HG03571 (cell line): Measurements from ENCODE around the gene KCNJ6.
"Not testable (repeated sequence)": the region's sequence is repeated elsewhere in the genome, so short reads cannot be mapped to it uniquely, and the experiment has no call there.

ENCODE experiments used
- ATAC-seq: cut with Tn5 transposase; IDR thresholded peaks from one replicate; pipeline ENCODE4 v1.9.1; 2021; ENCODE audit not compliant: unreplicated experiment

Gene KCNJ6

GRCh38 chr21:37686991-37687810 is 229.1 kb downstream of the KCNJ6 start:
- ATAC-seq: no peak

DNA sequence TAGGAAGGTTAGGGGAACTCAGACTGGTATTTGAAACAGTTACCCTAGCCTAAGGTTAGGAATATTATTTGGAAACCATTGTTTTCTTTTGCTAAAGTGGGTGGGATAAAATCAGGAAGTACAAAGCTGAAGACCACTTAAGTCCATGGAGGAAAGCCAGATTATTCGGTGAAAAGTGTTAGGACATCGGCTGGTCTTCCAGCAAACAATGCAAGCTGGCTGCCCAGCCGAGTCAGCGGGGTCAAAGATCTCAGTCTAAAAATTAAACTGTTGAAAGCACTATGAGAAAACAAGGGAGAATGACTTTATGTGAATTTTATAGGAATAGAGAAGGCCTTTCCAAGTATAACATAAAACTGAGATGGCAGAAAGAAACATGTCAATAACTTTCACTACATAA is 231.7 kb downstream of the KCNJ6 start:
- ATAC-seq: no peak

GRCh38 chr21:37684115-37684493 is 232.2 kb downstream of the KCNJ6 start:
- no peak for ATAC-seq

GRCh38 chr21:37683396-37684114 is 232.7 kb downstream of the KCNJ6 start:
- no peak for ATAC-seq

DNA sequence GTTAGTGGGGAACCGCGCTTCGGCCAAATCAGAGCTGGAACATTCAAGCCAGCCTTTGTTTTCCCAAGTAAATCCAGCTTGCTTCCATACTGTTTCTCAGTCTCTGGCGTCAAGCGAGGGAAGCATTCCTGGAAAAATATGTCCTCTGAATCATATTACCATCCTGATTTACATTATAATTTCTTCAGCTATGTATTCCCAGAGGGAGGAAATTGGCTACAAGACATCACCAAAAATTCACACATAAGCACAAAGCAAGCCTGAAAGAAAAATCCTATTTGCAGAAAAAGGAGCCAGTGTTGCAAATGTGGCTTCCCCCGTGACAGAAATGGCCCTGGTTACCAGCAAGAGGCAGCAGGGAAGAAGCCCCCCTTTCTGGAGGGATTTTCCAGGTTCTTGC is 233.3 kb downstream of the KCNJ6 start:
- ATAC-seq: no peak

DNA sequence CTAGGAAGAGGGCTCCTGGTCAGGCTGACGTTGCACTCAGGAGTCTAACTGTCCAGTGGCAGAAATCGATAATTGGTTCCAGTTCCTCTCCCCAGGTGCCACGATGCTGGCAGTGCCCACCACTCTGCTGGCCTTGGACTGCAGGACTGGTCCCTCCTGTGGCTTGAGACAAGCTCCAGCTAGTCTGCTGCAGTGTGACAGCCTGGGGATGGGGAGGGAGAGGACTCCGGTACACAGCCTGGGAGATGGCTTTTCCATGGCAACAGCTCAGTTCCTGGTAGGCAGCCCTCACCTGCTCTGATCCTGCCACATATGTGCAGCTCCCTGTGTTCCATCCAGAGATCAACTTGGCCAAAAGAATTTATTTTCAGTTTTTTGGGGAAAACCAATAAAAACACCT is 239.3 kb downstream of the KCNJ6 start:
- ATAC-seq: no peak

DNA sequence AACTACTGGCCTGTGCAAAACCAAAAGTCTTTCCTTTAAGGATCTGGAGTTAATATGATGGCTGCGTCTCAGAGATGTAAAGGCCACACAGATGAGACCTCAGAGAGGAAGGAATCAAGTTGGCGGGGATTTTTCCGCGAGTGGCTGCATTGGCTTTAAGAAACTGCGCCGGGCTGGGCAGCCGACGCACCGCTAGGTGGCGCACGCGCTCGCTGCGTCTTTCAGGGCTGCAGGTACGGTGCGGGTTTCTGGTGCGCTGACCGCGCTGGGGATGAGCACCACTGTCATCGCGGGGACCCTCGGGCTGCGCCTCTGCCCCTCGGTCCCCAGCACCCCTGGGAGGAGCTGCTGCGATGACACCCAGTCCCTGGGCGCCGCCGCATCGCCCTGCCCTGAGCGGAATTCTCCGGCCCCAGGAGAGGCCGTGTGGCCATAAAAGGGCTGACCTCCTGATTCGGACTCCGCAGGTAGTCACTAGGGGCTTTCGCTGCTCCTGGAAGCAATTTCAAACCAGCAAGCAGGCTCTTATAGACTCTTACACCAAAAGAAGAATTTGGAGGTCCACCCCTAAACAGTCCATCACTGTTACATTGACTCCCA is 241.0 kb downstream of the KCNJ6 start:
- ATAC-seq: no peak

DNA sequence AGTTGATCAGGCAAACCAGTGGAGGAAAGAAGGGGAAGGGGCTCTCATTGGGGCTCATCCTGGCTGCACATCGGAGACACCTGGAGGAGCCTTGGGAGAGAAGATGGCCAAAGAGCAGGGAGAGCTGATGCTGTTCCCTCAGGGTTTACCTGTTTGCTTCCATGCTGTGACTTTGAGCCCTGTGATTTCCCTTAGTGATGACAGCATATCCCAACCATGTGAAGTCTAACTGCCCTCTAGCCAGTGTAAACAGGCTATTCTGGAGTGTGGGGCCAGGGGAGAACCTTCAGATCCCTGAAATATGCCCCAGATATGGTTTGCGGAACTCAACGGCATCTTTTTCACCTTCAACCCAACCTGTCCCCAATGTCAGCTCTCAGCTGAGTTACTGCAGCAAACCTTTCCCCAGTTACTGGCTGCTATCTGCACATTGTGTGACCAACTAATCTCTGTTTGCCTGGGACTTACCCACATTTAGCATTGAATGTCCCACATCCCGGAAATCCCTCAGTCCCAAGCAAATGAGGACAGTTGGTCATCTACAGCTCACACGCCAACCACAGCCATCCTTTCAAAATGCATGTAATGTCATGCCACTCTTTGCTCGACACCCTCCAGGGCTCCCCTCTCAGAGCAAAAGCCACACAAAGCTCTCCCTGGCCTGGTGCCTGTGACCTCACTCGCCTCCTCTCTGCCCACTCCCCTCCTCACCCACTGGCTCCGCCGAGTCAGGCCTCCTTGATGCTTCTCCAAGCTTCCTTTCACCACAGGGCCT is 242.3 kb downstream of the KCNJ6 start:
- ATAC-seq: no peak

DNA sequence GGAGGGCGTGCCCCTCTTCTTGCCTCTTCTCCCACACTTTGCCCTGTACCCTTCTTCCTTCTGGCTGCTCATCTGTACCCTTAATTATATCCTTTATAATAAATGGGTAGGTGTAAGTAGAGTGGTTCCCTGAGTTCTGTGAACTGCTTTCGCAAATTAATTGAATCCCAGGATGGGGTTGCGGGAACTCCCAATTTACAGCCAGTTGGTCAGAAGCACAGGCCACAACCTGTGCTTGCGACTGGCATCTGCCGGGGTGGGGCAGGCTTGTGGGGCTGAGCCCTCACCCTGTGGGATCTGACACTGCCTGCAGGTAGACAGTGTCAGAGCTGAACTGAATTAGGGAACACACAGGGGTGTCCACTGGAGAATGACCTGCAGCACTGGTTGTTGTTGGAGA is 244.9 kb downstream of the KCNJ6 start:
- no peak for ATAC-seq

DNA sequence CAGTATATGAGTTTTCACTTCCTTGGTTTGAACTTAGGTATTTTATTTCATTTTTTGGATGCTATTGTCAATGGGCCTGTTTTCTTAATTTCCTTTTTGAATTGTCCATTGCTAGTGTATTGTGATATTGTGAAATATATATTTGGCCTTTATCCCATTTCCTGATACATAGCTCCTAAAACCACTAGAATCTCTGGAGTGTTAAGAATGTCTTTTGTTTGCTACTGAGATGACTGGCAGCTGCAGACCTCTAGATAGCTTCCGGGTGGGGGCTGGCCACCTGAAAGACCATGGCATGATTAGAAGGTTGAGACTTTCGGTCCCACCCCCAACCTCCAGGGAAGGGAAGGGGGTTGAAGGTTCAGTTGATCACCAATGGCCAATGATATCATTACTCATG is 245.4 kb downstream of the KCNJ6 start:
- ATAC-seq: no peak

GRCh38 chr21:37669249-37669648 is 247.0 kb downstream of the KCNJ6 start:
- no peak for ATAC-seq

DNA sequence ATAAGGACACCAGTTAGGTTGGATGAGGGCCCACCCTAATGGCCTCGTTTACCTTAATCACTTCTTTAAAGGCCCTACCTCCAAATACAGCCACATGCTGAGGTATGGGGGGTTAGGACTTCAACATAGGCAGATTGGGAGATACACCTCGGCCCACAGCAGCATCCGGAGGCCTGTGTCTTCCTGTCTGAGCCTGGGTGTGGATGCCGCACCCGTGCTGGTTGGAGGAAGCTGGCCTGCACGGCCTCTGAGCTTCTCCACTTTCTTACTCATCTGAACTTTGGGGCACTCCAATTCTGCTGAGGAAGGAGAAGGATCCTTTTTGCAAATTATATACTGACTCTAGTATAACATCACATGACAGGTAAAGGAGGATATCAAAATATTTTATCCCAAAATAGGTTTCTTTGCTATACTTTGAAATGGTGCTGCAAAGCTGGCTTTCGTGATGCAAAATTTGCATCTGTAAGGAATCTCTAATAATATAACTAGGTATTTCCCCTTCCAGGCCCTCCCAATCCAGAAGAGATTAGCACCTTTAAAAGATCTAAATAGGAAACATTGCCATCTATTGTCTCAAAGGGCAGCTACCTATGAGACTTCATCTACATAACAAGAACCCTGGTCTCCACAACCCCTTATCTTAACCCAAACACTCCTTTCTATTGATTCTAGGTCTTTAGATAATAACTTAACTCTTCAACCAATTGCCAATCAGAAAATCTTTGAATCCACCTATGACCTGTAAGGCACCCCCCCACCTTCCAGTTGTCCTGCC is 247.6 kb downstream of the KCNJ6 start:
- no peak for ATAC-seq

GRCh38 chr21:37667380-37667779 is 248.9 kb downstream of the KCNJ6 start:
- ATAC-seq: no peak

DNA sequence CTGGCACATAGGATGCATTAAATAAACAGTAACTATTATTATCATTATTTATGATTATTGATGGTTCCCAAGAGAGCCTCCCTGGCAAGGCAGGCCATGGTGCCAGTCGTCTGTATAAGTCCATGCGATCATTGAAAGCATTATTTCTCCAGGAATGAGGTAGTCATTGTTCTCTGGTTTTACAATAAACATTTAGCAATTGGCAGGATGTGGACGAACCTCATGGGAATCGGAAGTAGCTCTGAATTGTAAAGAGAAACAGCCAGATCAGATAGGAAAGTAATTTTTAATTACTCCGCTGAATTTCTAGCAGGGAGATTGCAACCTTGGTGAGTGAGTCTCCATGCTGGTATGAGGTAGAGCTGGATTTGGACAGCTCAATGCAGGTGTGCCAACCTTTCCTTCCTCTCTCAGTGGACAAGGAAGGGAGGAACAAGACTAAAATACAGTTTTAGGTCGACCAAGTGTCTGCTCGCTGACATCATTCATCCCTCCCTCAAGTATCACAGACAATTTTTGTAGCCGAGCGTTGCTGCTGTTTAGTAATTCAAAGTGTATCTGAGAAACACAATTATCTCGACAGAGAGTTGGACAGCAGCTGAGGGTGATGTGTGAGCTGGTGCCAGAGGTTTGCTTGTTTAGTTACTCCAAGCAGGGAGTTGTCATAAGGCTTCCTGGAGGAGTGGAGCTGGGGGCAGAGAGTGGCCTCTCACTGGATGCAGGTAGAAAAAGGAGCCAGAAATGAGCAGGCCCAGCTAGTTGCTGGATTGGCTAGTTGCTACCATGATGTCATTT is 250.8 kb downstream of the KCNJ6 start:
- ATAC-seq: no peak

DNA sequence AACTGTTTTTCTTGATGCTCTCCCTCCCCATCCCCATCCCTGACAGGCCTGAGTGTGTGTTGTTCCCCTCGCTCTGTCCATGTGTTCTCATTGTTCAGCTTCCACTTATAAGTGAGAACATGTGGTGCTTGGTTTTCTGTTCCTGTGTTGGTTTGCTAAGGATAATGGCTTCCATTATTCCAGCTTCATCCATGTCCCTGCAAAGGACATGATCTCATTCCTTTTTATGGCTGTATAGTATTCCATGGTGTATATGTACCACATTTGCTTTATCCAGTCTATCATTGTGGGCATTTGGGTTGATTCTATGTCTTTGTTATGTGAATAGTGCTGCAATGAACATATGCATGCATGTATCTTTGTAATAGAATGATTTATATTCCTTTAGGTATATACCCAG is 254.0 kb downstream of the KCNJ6 start:
- not testable (repeated sequence) for ATAC-seq

- ATAC-seq: no peak
Observed at GRCh38 chr21:37660709-37661108, 255.5 kb downstream of the KCNJ6 start.

GRCh38 chr21:37659874-37660273 is 256.4 kb downstream of the KCNJ6 start:
- no peak for ATAC-seq

DNA sequence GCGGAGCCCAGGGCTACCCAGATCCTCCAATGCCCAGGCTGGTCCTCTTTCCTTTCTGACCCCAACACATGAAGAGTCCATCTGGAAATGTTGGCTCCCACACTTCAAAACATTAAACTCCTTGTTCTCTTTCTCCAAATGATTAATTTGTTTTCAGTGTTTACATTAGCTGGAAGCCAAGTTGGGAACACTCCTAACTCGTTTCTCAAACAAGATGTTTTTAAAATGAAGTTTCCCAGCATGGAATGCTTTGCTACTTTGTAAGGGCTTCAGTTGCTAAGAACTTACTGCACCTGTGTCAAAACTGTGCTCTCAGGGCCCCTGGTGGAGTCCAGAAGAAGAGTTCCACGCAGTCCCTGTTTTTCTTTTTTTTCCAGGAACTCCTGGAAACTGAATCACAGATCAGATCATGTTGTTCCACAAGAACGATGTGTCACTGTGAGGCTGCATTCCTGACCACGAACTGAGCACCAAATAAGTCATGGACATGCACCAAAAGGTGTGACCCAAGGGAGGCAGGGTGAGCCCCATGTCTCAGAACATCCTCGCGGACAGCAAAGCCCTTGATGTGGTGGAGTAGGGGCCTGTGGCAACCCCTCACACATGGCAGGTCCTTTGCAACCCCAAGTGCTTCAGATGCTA is 257.3 kb downstream of the KCNJ6 start:
- no peak for ATAC-seq

GRCh38 chr21:37658121-37658816 is 258.0 kb downstream of the KCNJ6 start:
- no peak for ATAC-seq
